K562 (cell line): ENCODE measurements around the gene CDC27. TPM values are rescaled to one million over a fixed set of nuclear protein-coding genes. Genes with fewer than 3 reads are reported as not detected.
A peak's percentile ranks its signal among the peaks of the same experiment; 100 is the strongest.

Experiments used
- BRD9 ChIP-seq: fragments of 450-650 bp; IDR thresholded peaks from 2 replicates; pipeline ENCODE4 v1.6.1; 2018; ENCODE audit warnings: low read depth; ENCODE audit not compliant: partially characterized antibody
- HOXB6 ChIP-seq: fragments of 250-450 bp; sonication (Bioruptor Pico); IDR thresholded peaks from 2 replicates; pipeline ENCODE4 v1.5.1; 2022; ENCODE audit warnings: mild to moderate bottlenecking, borderline replicate concordance
- MITF ChIP-seq: IDR thresholded peaks from 2 replicates; pipeline ENCODE4 v1.6.1; 2014; ENCODE audit warnings: antibody characterized with exemption
- MTA3 ChIP-seq: fragments of 450-650 bp; formaldehyde crosslinking; IDR thresholded peaks from 2 replicates; pipeline ENCODE4 v1.6.1; 2017; ENCODE audit warnings: mild to moderate bottlenecking, borderline replicate concordance
- RREB1 ChIP-seq: fragments of 250-450 bp; sonication (Bioruptor Pico); IDR thresholded peaks from 2 replicates; pipeline ENCODE4 v1.4.0; 2020
- polyA plus RNA-seq, 8 experiments: library from polyadenylated mRNA; depleted of rRNA in 4 of 8; stranded (reverse) in 5 of 8; unstranded in 3 of 8; fragments of >200 nt; fragmentation: Nextera tagmentation in 2 of 8; fragmentation: Illumina TruSeq in 1 of 8; extraction: Ambion mirVana in 2 of 8; extraction: Trizol in 1 of 8; gene quantifications; 2 replicates each; pipeline versions ENCODE4 v1.2.1 to v1.2.3, GENCODE V29; 2011 to 2014; ENCODE audit warnings: inconsistent platforms in 1 of 8, missing spikeins in 1 of 8
- total RNA-seq, 7 experiments: library from RNA; depleted of rRNA in 6 of 7; stranded (reverse); fragments of >200 nt in 6 of 7; fragmentation: Illumina TruSeq in 2 of 7; extraction: Trizol in 2 of 7; gene quantifications; 2 replicates each; pipeline versions ENCODE4 v1.2.1 to v1.2.3, GENCODE V29; 2011 to 2021; ENCODE audit warnings: low replicate concordance in 1 of 7
- TF ChIP-seq, protein P1 (sequence below): sonication (generic); formaldehyde crosslinking; IDR thresholded peaks from 2 replicates; pipeline ENCODE4 v1.8.0; 2022; ENCODE audit warnings: mild to moderate bottlenecking, missing genetic modification reagents, borderline replicate concordance
- TF ChIP-seq, protein P2 (sequence below): sonication (generic); formaldehyde crosslinking; IDR thresholded peaks from 2 replicates; pipeline ENCODE4 v1.8.0; 2023; ENCODE audit warnings: mild to moderate bottlenecking, missing genetic modification reagents

The CDC27 gene
- total and polyA plus RNA-seq, 9 of the 15 experiments (the other 6 are each of a cell fraction or from before 2014, with no cell fraction given): 28.6 to 155 (median 94.1) TPM

GRCh38 chr17:47099987-47100711 lies 88.9 kb downstream of the CDC27 start (continued):
- TF ChIP-seq, protein P1, sequence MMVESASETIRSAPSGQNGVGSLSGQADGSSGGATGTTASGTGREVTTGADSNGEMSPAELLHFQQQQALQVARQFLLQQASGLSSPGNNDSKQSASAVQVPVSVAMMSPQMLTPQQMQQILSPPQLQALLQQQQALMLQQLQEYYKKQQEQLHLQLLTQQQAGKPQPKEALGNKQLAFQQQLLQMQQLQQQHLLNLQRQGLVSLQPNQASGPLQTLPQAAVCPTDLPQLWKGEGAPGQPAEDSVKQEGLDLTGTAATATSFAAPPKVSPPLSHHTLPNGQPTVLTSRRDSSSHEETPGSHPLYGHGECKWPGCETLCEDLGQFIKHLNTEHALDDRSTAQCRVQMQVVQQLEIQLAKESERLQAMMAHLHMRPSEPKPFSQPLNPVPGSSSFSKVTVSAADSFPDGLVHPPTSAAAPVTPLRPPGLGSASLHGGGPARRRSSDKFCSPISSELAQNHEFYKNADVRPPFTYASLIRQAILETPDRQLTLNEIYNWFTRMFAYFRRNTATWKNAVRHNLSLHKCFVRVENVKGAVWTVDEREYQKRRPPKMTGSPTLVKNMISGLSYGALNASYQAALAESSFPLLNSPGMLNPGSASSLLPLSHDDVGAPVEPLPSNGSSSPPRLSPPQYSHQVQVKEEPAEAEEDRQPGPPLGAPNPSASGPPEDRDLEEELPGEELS (CRISPR knock-in tag): peak; percentile 68; the same call in 1 of the 2 replicates
- no peak for TF ChIP-seq HOXB6 (CRISPR knock-in tag)
- TF ChIP-seq BRD9: no peak
- no peak for TF ChIP-seq MITF
- TF ChIP-seq RREB1: 0 out of 2 replicates have a peak, but pooled peaks have one; percentile 36
- TF ChIP-seq, protein P2, sequence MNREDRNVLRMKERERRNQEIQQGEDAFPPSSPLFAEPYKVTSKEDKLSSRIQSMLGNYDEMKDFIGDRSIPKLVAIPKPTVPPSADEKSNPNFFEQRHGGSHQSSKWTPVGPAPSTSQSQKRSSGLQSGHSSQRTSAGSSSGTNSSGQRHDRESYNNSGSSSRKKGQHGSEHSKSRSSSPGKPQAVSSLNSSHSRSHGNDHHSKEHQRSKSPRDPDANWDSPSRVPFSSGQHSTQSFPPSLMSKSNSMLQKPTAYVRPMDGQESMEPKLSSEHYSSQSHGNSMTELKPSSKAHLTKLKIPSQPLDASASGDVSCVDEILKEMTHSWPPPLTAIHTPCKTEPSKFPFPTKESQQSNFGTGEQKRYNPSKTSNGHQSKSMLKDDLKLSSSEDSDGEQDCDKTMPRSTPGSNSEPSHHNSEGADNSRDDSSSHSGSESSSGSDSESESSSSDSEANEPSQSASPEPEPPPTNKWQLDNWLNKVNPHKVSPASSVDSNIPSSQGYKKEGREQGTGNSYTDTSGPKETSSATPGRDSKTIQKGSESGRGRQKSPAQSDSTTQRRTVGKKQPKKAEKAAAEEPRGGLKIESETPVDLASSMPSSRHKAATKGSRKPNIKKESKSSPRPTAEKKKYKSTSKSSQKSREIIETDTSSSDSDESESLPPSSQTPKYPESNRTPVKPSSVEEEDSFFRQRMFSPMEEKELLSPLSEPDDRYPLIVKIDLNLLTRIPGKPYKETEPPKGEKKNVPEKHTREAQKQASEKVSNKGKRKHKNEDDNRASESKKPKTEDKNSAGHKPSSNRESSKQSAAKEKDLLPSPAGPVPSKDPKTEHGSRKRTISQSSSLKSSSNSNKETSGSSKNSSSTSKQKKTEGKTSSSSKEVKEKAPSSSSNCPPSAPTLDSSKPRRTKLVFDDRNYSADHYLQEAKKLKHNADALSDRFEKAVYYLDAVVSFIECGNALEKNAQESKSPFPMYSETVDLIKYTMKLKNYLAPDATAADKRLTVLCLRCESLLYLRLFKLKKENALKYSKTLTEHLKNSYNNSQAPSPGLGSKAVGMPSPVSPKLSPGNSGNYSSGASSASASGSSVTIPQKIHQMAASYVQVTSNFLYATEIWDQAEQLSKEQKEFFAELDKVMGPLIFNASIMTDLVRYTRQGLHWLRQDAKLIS (CRISPR knock-in tag): no peak
- peak; percentile 71 for TF ChIP-seq MTA3
